GM06990 (cell line): ENCODE data around the gene RNF208.

Experiments
- DNase-seq: peaks from one replicate; pipeline ENCODE4 v3.0.0-alpha.2; 2011; ENCODE audit not compliant: insufficient read length; ENCODE audit errors: extremely low read depth
- H3K27me3 ChIP-seq: replicated peaks from 2 replicates; pipeline ENCODE4 v1.6.0; 2011; ENCODE audit warnings: low read length; ENCODE audit not compliant: control insufficient read depth, insufficient read depth
- H3K36me3 ChIP-seq: 2 replicates; pipeline ENCODE4 v1.5.1; 2011; ENCODE audit warnings: low read length; ENCODE audit not compliant: control insufficient read depth, insufficient read depth
- H3K4me3 ChIP-seq: replicated peaks from 2 replicates; pipeline ENCODE4 v1.5.1; 2011; ENCODE audit warnings: low read depth, mild to moderate bottlenecking, control low read depth, low read length
- CTCF ChIP-seq: IDR thresholded peaks from 2 replicates; pipeline ENCODE4 v1.5.1; 2011; ENCODE audit warnings: low read length, control low read depth, mild to moderate bottlenecking, inconsistent platforms; ENCODE audit not compliant: insufficient read depth, poor library complexity, severe bottlenecking

RNF208 gene

GRCh38 chr9:137212520-137212919, 9.5 kb downstream of the RNF208 start:
- H3K27me3 ChIP-seq: no peaks in the 10 kb centered on the region
- DNase-seq: no peak
- H3K4me3 ChIP-seq: no peak overlapping the region
- no peak for TF ChIP-seq CTCF
- H3K36me3 ChIP-seq: peaks cover 15% of the 10 kb centered on the region

- H3K27me3 ChIP-seq: no peaks in the 10 kb centered on the region
- TF ChIP-seq CTCF: no peak
- H3K36me3 ChIP-seq: peaks cover 15% of the 10 kb centered on the region
- DNase-seq: no peak
- no peak overlapping the region for H3K4me3 ChIP-seq
These were observed 10.5 kb downstream of the RNF208 start for GRCh38 chr9:137211532-137211931.

GRCh38 chr9:137206602-137207001, 15.4 kb downstream of the RNF208 start:
- DNase-seq: no peak
- H3K27me3 ChIP-seq: no peaks in the 10 kb centered on the region
- H3K4me3 ChIP-seq: peak overlapping the region; percentile 91
- peaks cover 7% of the 10 kb centered on the region for H3K36me3 ChIP-seq
- TF ChIP-seq CTCF: no peak

- no peaks in the 10 kb centered on the region for H3K27me3 ChIP-seq
- peak; percentile 89 for DNase-seq
- no peak for TF ChIP-seq CTCF
- H3K36me3 ChIP-seq: peaks cover 7% of the 10 kb centered on the region
- H3K4me3 ChIP-seq: peak within 1 kb of the TSS; percentile 91
These were observed 16.6 kb downstream of the RNF208 start, which contains the start of the genes NDOR1 and TMEM203 for GRCh38 chr9:137205126-137206069. TSS of gene NDOR1 (plus strand) at chr9:137205700. CDS start at chr9:137205778, 78 bp downstream. TSS of gene TMEM203 (minus strand) at chr9:137205648. CDS start at chr9:137205414, 234 bp downstream.

- H3K4me3 ChIP-seq: peak overlapping the region; percentile 91
- no peak for DNase-seq
- no peaks in the 10 kb centered on the region for H3K27me3 ChIP-seq
- no peak for TF ChIP-seq CTCF
- peaks cover 7% of the 10 kb centered on the region for H3K36me3 ChIP-seq
These were observed 17.3 kb downstream of the RNF208 start for GRCh38 chr9:137204731-137205125.

- Histone ChIP-seq H3K27me3 (no peaks in the 10 kb centered on the region), H3K4me3 (no peak overlapping the region), H3K36me3 (peaks cover 2% of the 10 kb centered on the region; the same call in 1 of the 2 replicates)
- DNase-seq: no peak
- no peak for TF ChIP-seq CTCF
These were observed 19.1 kb downstream of the RNF208 start for GRCh38 chr9:137202966-137203365.
